Measurements from ENCODE around the gene PRTG. TPM values are rescaled to one million over a fixed set of nuclear protein-coding genes. Genes with fewer than 3 reads are reported as not detected.
"Not testable (repeated sequence)": the region's sequence is repeated elsewhere in the genome, so short reads cannot be mapped to it uniquely, and the experiment has no call there.

PRTG gene
- total RNA-seq, 6 experiments from 2014 or later = 0.21 to 2.1 (median 1.3) TPM

DNA sequence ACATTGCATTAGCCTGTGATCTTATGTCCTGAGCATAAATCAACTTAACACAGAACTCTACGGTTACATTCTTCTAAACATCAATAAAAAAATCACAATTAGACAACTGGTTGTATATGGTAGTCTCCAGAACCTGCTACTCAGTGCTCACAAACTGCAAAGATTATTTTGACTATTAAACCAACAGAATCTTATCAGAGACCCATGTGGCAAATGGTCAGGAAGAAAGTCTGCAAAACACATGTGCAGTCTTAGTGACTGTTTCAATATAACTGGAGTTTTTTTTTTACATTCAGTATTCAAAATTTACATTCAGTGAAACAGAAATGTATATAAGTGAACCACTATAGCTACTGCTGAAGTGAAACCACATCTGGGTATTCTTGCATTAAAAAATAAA lies 127.5 kb downstream of the PRTG start:
- no peak for DNase-seq
- TF ChIP-seq, protein P1, sequence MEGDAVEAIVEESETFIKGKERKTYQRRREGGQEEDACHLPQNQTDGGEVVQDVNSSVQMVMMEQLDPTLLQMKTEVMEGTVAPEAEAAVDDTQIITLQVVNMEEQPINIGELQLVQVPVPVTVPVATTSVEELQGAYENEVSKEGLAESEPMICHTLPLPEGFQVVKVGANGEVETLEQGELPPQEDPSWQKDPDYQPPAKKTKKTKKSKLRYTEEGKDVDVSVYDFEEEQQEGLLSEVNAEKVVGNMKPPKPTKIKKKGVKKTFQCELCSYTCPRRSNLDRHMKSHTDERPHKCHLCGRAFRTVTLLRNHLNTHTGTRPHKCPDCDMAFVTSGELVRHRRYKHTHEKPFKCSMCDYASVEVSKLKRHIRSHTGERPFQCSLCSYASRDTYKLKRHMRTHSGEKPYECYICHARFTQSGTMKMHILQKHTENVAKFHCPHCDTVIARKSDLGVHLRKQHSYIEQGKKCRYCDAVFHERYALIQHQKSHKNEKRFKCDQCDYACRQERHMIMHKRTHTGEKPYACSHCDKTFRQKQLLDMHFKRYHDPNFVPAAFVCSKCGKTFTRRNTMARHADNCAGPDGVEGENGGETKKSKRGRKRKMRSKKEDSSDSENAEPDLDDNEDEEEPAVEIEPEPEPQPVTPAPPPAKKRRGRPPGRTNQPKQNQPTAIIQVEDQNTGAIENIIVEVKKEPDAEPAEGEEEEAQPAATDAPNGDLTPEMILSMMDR (IDR thresholded peaks at IDR 0.05) = no peak
- Mint-ChIP-seq H3K27ac (no peak overlapping the region), H3K4me1 (ENCODE audit: low read depth) (no peaks in the 10 kb centered on the region), H3K36me3 (ENCODE audit: low read depth) (no peaks in the 10 kb centered on the region), H3K4me3 (no peak overlapping the region), H3K27me3 (ENCODE audit: insufficient read depth) (peaks cover 2% of the 10 kb centered on the region; the same call in 1 of the 2 replicates), H3K9me3 (no peaks in the 10 kb centered on the region)

DNA sequence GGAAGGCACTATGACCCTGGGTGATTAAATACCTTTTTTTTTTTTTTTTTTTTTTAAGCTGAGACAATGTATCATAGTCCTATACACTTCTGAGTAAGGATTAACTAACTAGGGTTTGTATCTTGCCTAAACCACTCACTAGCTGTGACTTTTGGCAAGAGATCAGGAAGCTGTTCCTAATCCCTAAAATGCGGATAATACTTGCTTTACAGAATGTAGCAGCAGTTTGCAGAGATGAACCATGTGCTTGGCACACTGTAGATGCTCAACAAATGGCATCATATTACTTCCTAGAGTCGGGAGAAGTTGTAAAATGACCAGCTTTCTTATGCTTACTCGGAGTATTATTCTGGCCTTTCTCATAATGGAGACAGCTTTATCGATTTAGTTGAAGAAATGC lies 129.2 kb downstream of the PRTG start:
- H3K27ac Mint-ChIP-seq = no peak overlapping the region
- H3K36me3 Mint-ChIP-seq (ENCODE audit: low read depth) = no peaks in the 10 kb centered on the region
- no peaks in the 10 kb centered on the region for H3K4me1 Mint-ChIP-seq (ENCODE audit: low read depth)
- H3K9me3 Mint-ChIP-seq = no peaks in the 10 kb centered on the region
- TF ChIP-seq, protein P1 (IDR thresholded peaks at IDR 0.05) = no peak
- DNase-seq = no peak
- H3K4me3 Mint-ChIP-seq = no peak overlapping the region
- H3K27me3 Mint-ChIP-seq (ENCODE audit: insufficient read depth) = peaks cover 2% of the 10 kb centered on the region; the same call in 1 of the 2 replicates

DNA sequence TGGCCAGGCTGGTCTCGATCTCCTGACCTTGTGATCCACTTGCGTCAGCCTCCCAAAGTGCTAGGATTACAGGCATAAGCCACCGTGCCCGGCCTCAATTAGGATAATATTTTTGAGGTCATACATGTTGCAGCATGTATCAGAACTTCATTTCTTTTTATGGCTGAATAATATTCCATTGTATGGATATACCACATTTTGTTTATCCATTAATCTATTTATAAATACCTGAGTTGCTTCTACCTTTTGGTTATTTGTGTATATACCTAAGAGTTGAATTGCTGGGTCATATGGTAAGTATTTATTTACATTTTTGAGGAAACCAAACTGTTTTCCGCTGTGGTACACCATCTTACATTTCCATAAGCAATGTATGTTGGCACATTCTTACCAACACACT lies 136.7 kb downstream of the PRTG start:
- Mint-ChIP-seq H3K27ac (no peak overlapping the region), H3K27me3 (ENCODE audit: insufficient read depth) (peaks cover 1% of the 10 kb centered on the region; the same call in 1 of the 2 replicates), H3K36me3 (ENCODE audit: low read depth) (no peaks in the 10 kb centered on the region), H3K9me3 (peaks cover 6% of the 10 kb centered on the region; the same call in 1 of the 2 replicates), H3K4me3 (no peak overlapping the region), H3K4me1 (ENCODE audit: low read depth) (no peaks in the 10 kb centered on the region)
- no peak for DNase-seq
- TF ChIP-seq, protein P1 (IDR thresholded peaks at IDR 0.05) = no peak

DNA sequence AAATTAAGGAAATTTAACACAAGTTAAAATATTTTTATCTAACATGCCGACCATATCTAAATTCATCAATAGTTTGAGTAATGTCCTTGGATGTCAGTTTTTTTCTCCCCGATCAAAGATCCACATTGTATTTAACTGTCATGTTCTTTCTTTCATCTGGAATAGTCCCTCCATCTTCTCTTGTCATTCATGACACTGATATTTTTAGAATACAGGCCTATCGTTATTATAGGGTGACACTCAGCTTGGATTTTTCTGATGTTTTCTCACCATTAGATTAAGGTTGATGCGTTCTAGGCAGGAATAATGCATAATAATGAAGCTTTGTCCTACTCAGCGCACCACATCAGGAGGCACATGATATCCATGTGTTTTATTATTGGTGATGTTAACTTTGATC lies 141.6 kb downstream of the PRTG start:
- peaks cover 3% of the 10 kb centered on the region for H3K27me3 Mint-ChIP-seq (ENCODE audit: insufficient read depth)
- H3K27ac Mint-ChIP-seq = no peak overlapping the region
- DNase-seq = no peak
- no peaks in the 10 kb centered on the region for H3K4me1 Mint-ChIP-seq (ENCODE audit: low read depth)
- TF ChIP-seq, protein P1 (IDR thresholded peaks at IDR 0.05) = no peak
- no peaks in the 10 kb centered on the region for H3K36me3 Mint-ChIP-seq (ENCODE audit: low read depth)
- H3K4me3 Mint-ChIP-seq = no peak overlapping the region
- peaks cover 6% of the 10 kb centered on the region; the same call in 1 of the 2 replicates for H3K9me3 Mint-ChIP-seq

DNA sequence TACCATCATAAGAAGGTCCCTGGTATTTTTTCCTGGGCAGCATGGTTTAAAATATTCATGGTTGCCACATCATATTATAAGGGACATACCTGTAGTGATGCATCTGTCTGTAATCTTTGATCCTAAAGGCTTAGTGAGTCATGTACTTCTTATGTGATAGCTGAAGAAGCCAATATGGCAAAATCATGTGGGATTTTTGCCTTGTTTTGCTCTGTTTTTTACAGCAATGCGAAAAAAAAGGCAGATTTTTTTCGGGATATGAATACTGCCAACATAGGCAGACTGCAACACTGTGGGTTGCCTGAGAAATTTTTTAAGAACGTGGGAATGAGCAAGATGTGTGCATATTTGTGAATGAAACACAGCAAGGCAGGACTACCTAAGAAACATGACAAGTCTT lies 143.5 kb downstream of the PRTG start:
- Mint-ChIP-seq H3K36me3 (ENCODE audit: low read depth) (no peaks in the 10 kb centered on the region), H3K4me3 (no peak overlapping the region), H3K27me3 (ENCODE audit: insufficient read depth) (peaks cover 4% of the 10 kb centered on the region; the same call in 1 of the 2 replicates), H3K27ac (no peak overlapping the region), H3K9me3 (no peaks in the 10 kb centered on the region), H3K4me1 (ENCODE audit: low read depth) (no peaks in the 10 kb centered on the region)
- TF ChIP-seq, protein P1 (IDR thresholded peaks at IDR 0.05) = no peak
- DNase-seq = no peak

DNA sequence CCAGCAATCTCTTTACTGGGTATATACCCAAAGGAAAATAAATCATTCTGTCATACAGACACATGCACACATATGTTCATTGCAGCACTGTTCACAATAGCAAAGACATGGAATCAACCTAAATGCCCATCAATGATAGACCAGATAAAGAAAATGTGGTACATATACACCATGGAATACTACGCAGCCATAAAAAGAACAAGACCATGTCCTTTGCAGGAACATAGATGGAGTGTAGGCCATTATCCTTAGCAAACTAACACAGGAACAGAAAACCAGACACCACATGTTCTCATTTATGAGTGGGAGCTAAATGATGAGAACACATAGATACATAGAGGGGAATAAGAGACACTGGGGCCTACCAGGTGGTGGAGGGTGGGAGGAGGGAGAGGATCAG lies 149.9 kb downstream of the PRTG start:
- H3K9me3 Mint-ChIP-seq; H3K4me3 Mint-ChIP-seq; DNase-seq; H3K36me3 Mint-ChIP-seq (ENCODE audit: low read depth); H3K27me3 Mint-ChIP-seq (ENCODE audit: insufficient read depth); H3K4me1 Mint-ChIP-seq (ENCODE audit: low read depth); H3K27ac Mint-ChIP-seq: not testable (repeated sequence)
